ENCODE measurements around the gene ACP1. TPM values are rescaled to one million over a fixed set of nuclear protein-coding genes. Genes with fewer than 3 reads are reported as not detected.

The ACP1 gene
- total RNA-seq, 1 donor from 2014 or later = 236 TPM

GRCh38 chr2:283996-284794 lies 19.4 kb downstream of the ACP1 start:
- H3K27ac Mint-ChIP-seq = no peak overlapping the region
- Histone ChIP-seq H3K9ac (no peak overlapping the region), H3K79me2 (ENCODE audit: low read depth) (no peaks in the 10 kb centered on the region), H3K27me3 (peaks cover 67% of the 10 kb centered on the region), H4K20me1 (ENCODE audit: low read depth) (peaks cover 61% of the 10 kb centered on the region), H3K4me3 (no peak overlapping the region), H3K36me3 (no peaks in the 10 kb centered on the region), H2AFZ (replicated peaks) (no peak overlapping the region), H3K27ac (no peak overlapping the region), H3F3A (ENCODE audit: low read depth) (peaks cover 20% of the 10 kb centered on the region), H3K9me3 (ENCODE audit: low read depth) (no peaks in the 10 kb centered on the region), H3K4me1 (peaks cover 10% of the 10 kb centered on the region), H3K4me2 (no peak overlapping the region)
- H3K4me3 Mint-ChIP-seq = no peak overlapping the region
- H3K9me3 Mint-ChIP-seq = no peaks in the 10 kb centered on the region
- H3K27me3 Mint-ChIP-seq (ENCODE audit: insufficient read depth, low read depth) = peaks cover 10% of the 10 kb centered on the region
- peaks cover 55% of the 10 kb centered on the region for H3K4me1 Mint-ChIP-seq
- H3K36me3 Mint-ChIP-seq = peaks cover 13% of the 10 kb centered on the region
- TF ChIP-seq EZH2phosphoT487 (IDR thresholded peaks at IDR 0.05) (peak; percentile 74), EZH2 (IDR thresholded peaks at IDR 0.05) (no peak), CTCF (IDR thresholded peaks at IDR 0.05) (no peak)
- peak; percentile 58 for DNase-seq (ENCODE audit: low spot score)

GRCh38 chr2:284896-285492 lies 20.2 kb downstream of the ACP1 start:
- peaks cover 18% of the 10 kb centered on the region for H3K4me1 ChIP-seq
- peaks cover 66% of the 10 kb centered on the region for H4K20me1 ChIP-seq (ENCODE audit: low read depth)
- Mint-ChIP-seq H3K4me3 (peak overlapping the region; percentile 68), H3K36me3 (peaks cover 13% of the 10 kb centered on the region), H3K27me3 (ENCODE audit: insufficient read depth, low read depth) (peaks cover 12% of the 10 kb centered on the region), H3K9me3 (no peaks in the 10 kb centered on the region), H3K4me1 (peaks cover 50% of the 10 kb centered on the region), H3K27ac (no peak overlapping the region)
- H3K27ac ChIP-seq = no peak overlapping the region
- no peaks in the 10 kb centered on the region for H3K79me2 ChIP-seq (ENCODE audit: low read depth)
- TF ChIP-seq EZH2 (IDR thresholded peaks at IDR 0.05) = no peak
- TF ChIP-seq EZH2phosphoT487 (IDR thresholded peaks at IDR 0.05) = no peak
- TF ChIP-seq CTCF (IDR thresholded peaks at IDR 0.05) = no peak
- H2AFZ ChIP-seq (replicated peaks) = no peak overlapping the region
- peaks cover 75% of the 10 kb centered on the region for H3K27me3 ChIP-seq
- H3F3A ChIP-seq (ENCODE audit: low read depth) = peaks cover 20% of the 10 kb centered on the region
- no peak overlapping the region for H3K4me3 ChIP-seq
- no peak overlapping the region for H3K4me2 ChIP-seq
- H3K9me3 ChIP-seq (ENCODE audit: low read depth) = no peaks in the 10 kb centered on the region
- no peak for DNase-seq (ENCODE audit: low spot score)
- no peaks in the 10 kb centered on the region for H3K36me3 ChIP-seq
- no peak overlapping the region for H3K9ac ChIP-seq

GRCh38 chr2:285531-285930 lies 20.8 kb downstream of the ACP1 start:
- no peak overlapping the region for H3K9ac ChIP-seq
- H3K27me3 ChIP-seq = peaks cover 80% of the 10 kb centered on the region
- no peak overlapping the region for H3K27ac ChIP-seq

More at GRCh38 chr2:285531-285930, 20.8 kb downstream of the ACP1 start:
- no peaks in the 10 kb centered on the region for H3K79me2 ChIP-seq (ENCODE audit: low read depth)
- H3K36me3 ChIP-seq = no peaks in the 10 kb centered on the region
- H2AFZ ChIP-seq (replicated peaks) = no peak overlapping the region
- peaks cover 44% of the 10 kb centered on the region for H3K4me1 Mint-ChIP-seq
- no peaks in the 10 kb centered on the region for H3K9me3 Mint-ChIP-seq
- H3F3A ChIP-seq (ENCODE audit: low read depth) = peaks cover 20% of the 10 kb centered on the region
- H3K9me3 ChIP-seq (ENCODE audit: low read depth) = no peaks in the 10 kb centered on the region
- H3K4me3 Mint-ChIP-seq = peak overlapping the region; percentile 68
- DNase-seq (ENCODE audit: low spot score) = no peak
- no peak overlapping the region for H3K4me2 ChIP-seq
- no peak overlapping the region for H3K27ac Mint-ChIP-seq
- TF ChIP-seq EZH2 (IDR thresholded peaks at IDR 0.05) (no peak), EZH2phosphoT487 (IDR thresholded peaks at IDR 0.05) (no peak), CTCF (IDR thresholded peaks at IDR 0.05) (no peak)
- H3K36me3 Mint-ChIP-seq = peaks cover 13% of the 10 kb centered on the region
- H3K27me3 Mint-ChIP-seq (ENCODE audit: insufficient read depth, low read depth) = peaks cover 14% of the 10 kb centered on the region
- peaks cover 18% of the 10 kb centered on the region for H3K4me1 ChIP-seq
- H4K20me1 ChIP-seq (ENCODE audit: low read depth) = peaks cover 66% of the 10 kb centered on the region
- H3K4me3 ChIP-seq = no peak overlapping the region
